Ovary (tissue), 3 donors: Measurements from ENCODE around the gene SDCCAG8.

Source experiments
- EP300 ChIP-seq: sonication (generic); formaldehyde crosslinking; IDR thresholded peaks from one replicate; pipeline ENCODE4 v1.6.1; 2017; ENCODE audit warnings: antibody characterized with exemption
- TF ChIP-seq, protein P1 (sequence below), 3 donors: fragments of 450-650 bp in 2 of 3; fragments of 200-600 bp in 1 of 3; IDR thresholded peaks; one replicate each; pipeline versions ENCODE4 v1.5.1 to v1.8.0; 2016 to 2022; ENCODE audit warnings: antibody characterized with exemption in 3 of 3, mild to moderate bottlenecking in 1 of 3
- donor health status: DM: no; HTN: no; CAD: no.

DNA sequence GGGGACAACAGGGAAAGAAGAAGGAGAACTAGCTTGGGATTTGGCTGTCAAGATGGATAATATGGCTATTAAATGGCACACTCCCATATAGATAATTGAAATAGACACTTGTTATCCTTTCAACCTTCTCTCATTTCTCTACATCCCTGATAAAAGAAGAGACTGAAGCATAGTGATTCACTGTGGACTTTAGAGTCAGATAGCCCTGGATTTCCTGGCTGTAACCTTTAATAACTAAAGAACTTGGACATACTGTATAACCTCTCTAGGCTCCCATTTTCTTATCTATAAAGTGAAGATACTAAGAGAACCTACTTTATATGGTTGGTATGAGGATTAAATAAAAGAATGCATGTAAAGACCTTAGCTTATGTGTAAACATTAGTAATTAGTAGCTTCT is 152.6 kb downstream of the SDCCAG8 start:
- TF ChIP-seq, protein P1, sequence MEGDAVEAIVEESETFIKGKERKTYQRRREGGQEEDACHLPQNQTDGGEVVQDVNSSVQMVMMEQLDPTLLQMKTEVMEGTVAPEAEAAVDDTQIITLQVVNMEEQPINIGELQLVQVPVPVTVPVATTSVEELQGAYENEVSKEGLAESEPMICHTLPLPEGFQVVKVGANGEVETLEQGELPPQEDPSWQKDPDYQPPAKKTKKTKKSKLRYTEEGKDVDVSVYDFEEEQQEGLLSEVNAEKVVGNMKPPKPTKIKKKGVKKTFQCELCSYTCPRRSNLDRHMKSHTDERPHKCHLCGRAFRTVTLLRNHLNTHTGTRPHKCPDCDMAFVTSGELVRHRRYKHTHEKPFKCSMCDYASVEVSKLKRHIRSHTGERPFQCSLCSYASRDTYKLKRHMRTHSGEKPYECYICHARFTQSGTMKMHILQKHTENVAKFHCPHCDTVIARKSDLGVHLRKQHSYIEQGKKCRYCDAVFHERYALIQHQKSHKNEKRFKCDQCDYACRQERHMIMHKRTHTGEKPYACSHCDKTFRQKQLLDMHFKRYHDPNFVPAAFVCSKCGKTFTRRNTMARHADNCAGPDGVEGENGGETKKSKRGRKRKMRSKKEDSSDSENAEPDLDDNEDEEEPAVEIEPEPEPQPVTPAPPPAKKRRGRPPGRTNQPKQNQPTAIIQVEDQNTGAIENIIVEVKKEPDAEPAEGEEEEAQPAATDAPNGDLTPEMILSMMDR (IDR thresholded peaks at IDR 0.05) = no peak
- no peak for TF ChIP-seq EP300
